GM18526 (cell line): ENCODE results near the gene LRP5.

Source experiments
- POLR2A ChIP-seq: IDR thresholded peaks from 3 replicates; pipeline ENCODE4 v1.6.1; 2011; ENCODE audit not compliant: insufficient read length; ENCODE audit errors: extremely low read depth

LRP5 gene

DNA sequence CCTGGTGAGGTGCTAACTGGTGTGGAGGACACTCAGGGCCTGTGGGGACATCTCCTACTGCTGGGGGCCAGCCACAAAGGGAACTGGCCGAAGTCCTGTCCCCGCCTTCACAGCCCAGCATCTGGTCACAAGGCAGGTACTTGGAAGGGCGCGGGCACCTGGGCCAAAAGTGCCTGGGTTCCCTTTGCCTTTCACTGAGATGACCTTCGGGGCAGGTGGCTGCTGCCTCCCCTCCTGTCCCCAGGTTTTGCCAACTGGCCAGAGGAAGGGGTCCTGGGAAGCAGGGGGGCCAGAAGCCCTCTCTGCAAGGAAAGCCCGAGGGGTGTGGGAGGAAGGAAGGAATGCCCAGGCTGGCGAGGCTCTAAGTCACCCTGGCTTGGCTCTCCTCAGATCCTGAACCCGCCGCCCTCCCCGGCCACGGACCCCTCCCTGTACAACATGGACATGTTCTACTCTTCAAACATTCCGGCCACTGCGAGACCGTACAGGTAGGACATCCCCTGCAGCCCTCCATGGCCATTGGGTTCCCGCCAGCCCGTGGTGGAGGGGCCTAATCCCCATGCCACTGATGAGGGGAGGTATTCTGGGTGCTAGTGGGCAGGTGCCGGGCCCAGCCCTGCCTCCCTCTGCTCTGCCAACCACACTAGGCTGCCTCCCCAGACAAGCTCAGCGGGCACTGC is 133.8 kb downstream of the LRP5 start:
- TF ChIP-seq POLR2A = no peak

GRCh38 chr11:68447015-68447801 is 134.8 kb downstream of the LRP5 start:
- no peak for TF ChIP-seq POLR2A

DNA sequence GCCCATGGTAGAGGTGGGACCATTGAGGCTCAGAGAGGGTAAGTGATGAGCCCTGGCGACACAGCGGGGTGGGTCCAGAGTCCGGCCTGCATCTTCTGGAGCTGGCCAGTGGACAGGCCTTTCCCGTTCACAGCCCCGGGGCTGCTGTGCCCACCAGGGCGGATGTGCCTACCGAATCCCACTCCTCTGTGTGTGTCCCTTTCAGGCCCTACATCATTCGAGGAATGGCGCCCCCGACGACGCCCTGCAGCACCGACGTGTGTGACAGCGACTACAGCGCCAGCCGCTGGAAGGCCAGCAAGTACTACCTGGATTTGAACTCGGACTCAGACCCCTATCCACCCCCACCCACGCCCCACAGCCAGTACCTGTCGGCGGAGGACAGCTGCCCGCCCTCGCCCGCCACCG is 136.2 kb downstream of the LRP5 start:
- no peak for TF ChIP-seq POLR2A

DNA sequence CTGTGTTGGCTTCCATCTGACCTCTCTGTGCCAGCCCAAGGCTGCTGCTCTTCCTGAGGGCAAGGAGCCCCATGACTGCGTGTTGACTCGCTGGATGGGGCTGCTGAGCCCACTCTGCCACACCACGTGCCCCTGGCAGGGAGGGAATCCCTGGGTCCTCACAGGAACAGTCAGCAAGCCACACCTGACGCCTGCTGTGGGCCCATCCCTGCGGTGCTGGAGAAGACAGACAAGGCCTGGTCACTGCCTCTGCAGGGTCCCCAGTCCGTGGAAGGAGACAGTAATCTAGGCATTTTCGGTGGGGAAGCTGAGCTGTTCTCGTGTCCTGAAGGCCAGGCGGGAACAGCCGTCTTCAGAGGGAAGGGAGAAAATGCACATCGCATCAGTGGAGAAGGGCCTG is 137.6 kb downstream of the LRP5 start:
- TF ChIP-seq POLR2A = no peak

GRCh38 chr11:68450711-68451110 is 138.3 kb downstream of the LRP5 start:
- TF ChIP-seq POLR2A = no peak

DNA sequence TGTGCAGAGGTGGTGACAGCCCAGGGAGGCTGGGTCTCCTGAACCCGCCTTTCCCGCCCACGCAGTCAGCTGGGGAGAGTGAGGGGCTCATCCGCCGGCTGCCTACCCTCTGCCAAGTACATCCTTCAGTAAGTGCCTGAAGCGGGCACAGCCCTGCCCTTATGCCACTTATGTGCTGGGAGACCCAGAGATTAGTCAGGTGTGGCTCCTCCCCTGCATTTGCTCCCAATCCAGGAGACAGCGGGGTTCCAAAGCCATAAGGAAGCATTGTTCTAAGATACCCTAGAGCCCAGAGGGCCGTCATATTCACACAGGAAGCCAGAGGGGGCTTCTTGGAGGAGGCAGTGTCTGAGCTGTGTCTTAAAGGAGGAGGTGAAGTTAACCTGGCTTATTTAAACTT is 142.4 kb downstream of the LRP5 start:
- no peak for TF ChIP-seq POLR2A

DNA sequence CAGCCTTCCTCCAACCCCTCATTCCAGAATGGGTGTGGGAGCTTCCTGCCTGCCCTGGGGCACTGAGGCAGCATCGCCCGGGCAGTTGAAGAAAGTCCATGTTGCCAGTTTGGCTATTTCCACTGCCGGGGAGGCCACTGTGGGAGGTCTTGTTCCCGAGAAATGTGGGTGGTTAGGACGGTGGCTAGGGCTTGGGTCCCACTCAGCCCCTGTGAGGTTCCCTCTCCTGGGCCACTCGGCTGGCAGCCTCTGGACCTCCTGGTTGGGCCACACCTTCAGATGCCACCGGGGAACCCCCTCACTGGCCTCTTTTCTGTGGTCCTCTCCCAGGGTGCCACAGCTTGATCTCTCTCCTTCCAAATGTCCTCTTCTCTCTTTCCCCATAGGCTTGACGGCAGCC is 143.1 kb downstream of the LRP5 start:
- TF ChIP-seq POLR2A = no peak

GRCh38 chr11:68457216-68457897 is 145.0 kb downstream of the LRP5 start:
- no peak for TF ChIP-seq POLR2A

- TF ChIP-seq POLR2A = no peak
Measured at GRCh38 chr11:68457898-68458249, 145.5 kb downstream of the LRP5 start.

GRCh38 chr11:68459886-68460740 is 147.7 kb downstream of the LRP5 start:
- peak; percentile 40 for TF ChIP-seq POLR2A

DNA sequence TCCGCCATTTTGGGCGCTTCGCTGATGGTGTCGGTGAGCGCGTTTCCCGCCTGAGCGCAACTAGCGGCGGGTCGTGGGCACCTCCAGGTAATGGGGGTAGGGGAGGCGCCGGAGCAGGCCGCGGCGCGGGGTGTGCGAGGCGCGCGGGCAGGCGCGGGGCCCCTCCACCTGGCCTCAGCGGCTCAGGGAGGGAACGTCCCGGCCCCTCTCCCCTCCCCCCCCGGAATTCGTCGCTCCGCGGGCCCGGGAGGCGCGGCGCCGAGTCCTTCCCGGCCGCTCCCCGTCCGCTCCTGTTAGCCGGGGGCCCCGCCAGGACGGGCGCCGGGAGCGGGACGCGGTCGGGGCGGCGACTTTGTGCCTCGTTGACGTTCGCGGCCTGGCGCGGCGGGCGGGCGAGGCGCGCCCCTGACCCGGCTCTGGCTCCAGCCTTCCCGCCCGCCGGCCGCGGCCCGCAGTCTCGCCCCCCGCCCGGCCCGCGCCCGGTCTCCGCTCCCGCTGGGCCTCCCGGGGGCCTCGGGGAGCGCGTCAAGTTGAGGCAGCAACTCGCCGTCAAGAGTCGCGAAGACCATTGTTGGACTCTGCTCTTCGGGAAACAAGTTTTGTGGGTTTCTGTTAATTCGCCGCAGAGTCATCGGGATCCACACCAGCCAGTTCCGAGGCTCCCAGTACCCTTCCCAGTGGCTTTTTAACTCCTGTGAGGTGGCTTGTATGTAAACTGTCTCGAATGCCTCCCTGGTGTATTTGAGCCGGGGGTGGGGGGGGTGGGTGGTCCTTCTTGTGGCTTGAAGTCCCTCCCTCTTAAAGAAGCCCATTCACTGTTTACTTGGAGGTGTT is 148.6 kb downstream of the LRP5 start, which contains the start of gene PPP6R3:
TSS of gene PPP6R3 (plus strand) at position 12 of the 834 bp plus-strand sequence. CDS start 76,913 bp downstream, outside the sequence.
- TF ChIP-seq POLR2A = peak; percentile 87

DNA sequence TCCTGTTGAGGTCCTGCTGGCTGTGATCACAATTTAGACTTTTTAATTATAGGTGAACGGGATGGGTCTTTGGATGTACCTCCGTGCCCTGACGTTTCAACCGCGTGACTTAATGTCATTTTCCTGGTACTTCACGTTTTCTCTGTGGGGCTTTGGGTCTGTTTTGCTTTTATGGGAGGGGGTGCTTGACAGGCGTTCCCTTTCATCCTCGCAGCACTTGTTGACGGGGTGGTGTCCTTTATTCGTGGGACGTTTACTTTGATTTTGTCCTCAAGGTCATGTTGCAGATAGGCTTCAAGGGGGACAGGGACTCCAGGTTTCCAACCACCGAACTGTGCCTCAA is 149.2 kb downstream of the LRP5 start:
- no peak for TF ChIP-seq POLR2A

GRCh38 chr11:68463714-68464113 is 151.3 kb downstream of the LRP5 start:
- TF ChIP-seq POLR2A = no peak

- TF ChIP-seq POLR2A = no peak
Measured at GRCh38 chr11:68467201-68467834, 154.9 kb downstream of the LRP5 start.
